B cell (primary cell): ENCODE measurements around the gene HESX1. TPM values are rescaled to one million over a fixed set of nuclear protein-coding genes. Genes with fewer than 3 reads are reported as not detected.

ENCODE experiments used
- ATAC-seq: fragments of 200-7000 bp; cut with Tn5 transposase; one replicate; pipeline ENCODE4 v1.10.0; 2021; ENCODE audit warnings: low read depth, mild to moderate bottlenecking, moderate number of reproducible peaks, moderate library complexity
- CTCF ChIA-PET: fragments of 350-600 bp; sonication (Branson Sonifier 250); formaldehyde crosslinking; loops from one replicate; lab custom pipeline; 2021; ENCODE audit warnings: antibody characterized with exemption, inconsistent platforms; lab: Charles Lee
- POLR2A ChIA-PET: fragments of 350-600 bp; sonication (Branson Sonifier 250); formaldehyde crosslinking; loops from one replicate; lab custom pipeline; 2021; ENCODE audit warnings: antibody characterized with exemption; lab: Charles Lee
- DNase-seq: peaks from one replicate; pipeline ENCODE4 v3.0.0; 2013
- H2AFZ ChIP-seq: 2 replicates; pipeline ENCODE4 v1.6.1; 2012; ENCODE audit warnings: mild to moderate bottlenecking, low read depth, low read length; ENCODE audit not compliant: insufficient read depth, poor library complexity, severe bottlenecking
- H3K27ac ChIP-seq, 2 donors: 1 replicate in 1 of 2; 2 replicates in 1 of 2; pipeline ENCODE4 v1.5.1; 2012 to 2013; ENCODE audit warnings: low read length in 2 of 2, mild to moderate bottlenecking in 2 of 2, moderate library complexity in 1 of 2
- H3K27me3 ChIP-seq, 4 experiments: fragments of 200-600 bp in 1 of 4; sonication (generic) in 1 of 4; replicated peaks in 1 of 4; 1 replicate in 2 of 4; 2 replicates in 2 of 4; pipeline versions ENCODE4 v1.6.1 to v1.7.0; 2013 to 2016; ENCODE audit warnings: low read length in 3 of 4, mild to moderate bottlenecking in 2 of 4, mixed read lengths in 1 of 4, moderate library complexity in 1 of 4; ENCODE audit not compliant: insufficient read depth in 4 of 4, control insufficient read depth in 3 of 4; ENCODE audit errors: control extremely low read depth in 1 of 4
- H3K36me3 ChIP-seq, 2 experiments: replicated peaks in 1 of 2; 1 replicate in 1 of 2; 2 replicates in 1 of 2; pipeline versions ENCODE4 v1.6.1 to v1.7.1; 2013; ENCODE audit warnings: low read length in 1 of 2; ENCODE audit not compliant: insufficient read depth in 2 of 2, control insufficient read depth in 1 of 2; ENCODE audit errors: control extremely low read depth in 1 of 2, extremely low read depth in 1 of 2
- H3K4me1 ChIP-seq, 2 donors: fragments of 200-600 bp in 1 of 2; sonication (generic) in 1 of 2; 1 replicate in 1 of 2; 2 replicates in 1 of 2; pipeline versions ENCODE4 v1.5.1 to v1.6.1; 2013 to 2017; ENCODE audit warnings: low read length in 2 of 2; ENCODE audit not compliant: control insufficient read depth in 2 of 2, insufficient read depth in 2 of 2
- H3K4me2 ChIP-seq: replicated peaks from 2 replicates; pipeline ENCODE3; 2012; ENCODE audit warnings: mild to moderate bottlenecking, low read depth, low read length; ENCODE audit not compliant: poor library complexity, severe bottlenecking
- H3K4me3 ChIP-seq, 5 experiments: fragments of 200-600 bp in 1 of 5; sonication (generic) in 1 of 5; 1 replicate in 3 of 5; 2 replicates in 2 of 5; pipeline versions ENCODE4 v1.5.1 to v1.7.0; 2011 to 2016; ENCODE audit warnings: low read length in 4 of 5, mild to moderate bottlenecking in 4 of 5, low read depth in 2 of 5, control low read depth in 1 of 5, moderate library complexity in 1 of 5; ENCODE audit not compliant: insufficient read depth in 1 of 5; ENCODE audit errors: control extremely low read depth in 1 of 5, extremely low read depth in 1 of 5
- H3K79me2 ChIP-seq: fragments of 200-600 bp; sonication (generic); one replicate; pipeline ENCODE4 v1.6.0; 2016; ENCODE audit warnings: low read length; ENCODE audit not compliant: control insufficient read depth, insufficient read depth
- H3K9ac ChIP-seq: fragments of 200-600 bp; sonication (generic); 2 replicates; pipeline ENCODE4 v1.6.1; 2017; ENCODE audit warnings: mild to moderate bottlenecking, low read length, moderate library complexity
- H3K9me3 ChIP-seq, 3 donors: one replicate each; pipeline versions ENCODE4 v1.6.1 to v1.7.1; 2013; ENCODE audit warnings: low read length in 2 of 3; ENCODE audit not compliant: control insufficient read depth in 2 of 3, insufficient read depth in 1 of 3; ENCODE audit errors: control extremely low read depth in 1 of 3
- H4K20me1 ChIP-seq: 2 replicates; pipeline ENCODE4 v1.6.0; 2012; ENCODE audit warnings: mild to moderate bottlenecking, low read length; ENCODE audit not compliant: insufficient read depth, control insufficient read depth, poor library complexity, severe bottlenecking
- H3K27ac Mint-ChIP-seq: one replicate; pipeline ENCODE4 v1.8.0; 2021; ENCODE audit warnings: mixed read lengths
- H3K27me3 Mint-ChIP-seq: one replicate; pipeline ENCODE4 v1.8.0; 2021; ENCODE audit warnings: mixed read lengths
- H3K4me1 Mint-ChIP-seq: one replicate; pipeline ENCODE4 v1.8.0; 2021; ENCODE audit warnings: mixed read lengths
- H3K4me3 Mint-ChIP-seq: one replicate; pipeline ENCODE4 v1.8.0; 2021; ENCODE audit warnings: mixed read lengths
- H3K9me3 Mint-ChIP-seq: one replicate; pipeline ENCODE4 v1.8.0; 2022; ENCODE audit warnings: mixed read lengths; ENCODE audit not compliant: insufficient read depth
- CTCF ChIP-seq: fragments of 200-600 bp; IDR thresholded peaks from one replicate; pipeline ENCODE4 v1.8.0; 2022; ENCODE audit warnings: antibody characterized with exemption, mild to moderate bottlenecking
- EZH2 ChIP-seq: IDR thresholded peaks from 2 replicates; pipeline ENCODE4 v1.6.1; 2012; ENCODE audit warnings: borderline replicate concordance, low read depth, mild to moderate bottlenecking, moderate library complexity, low read length; ENCODE audit not compliant: insufficient read depth, poor library complexity, severe bottlenecking
- WGBS: methylation state at CpG from one replicate; pipeline ENCODE4 v1.1.5; 2013; ENCODE audit warnings: missing lambda C conversion rate; ENCODE audit not compliant: insufficient coverage; 5-methylcytosine and 5-hydroxymethylcytosine counted together
- intact Hi-C: fragments of 100-400 bp; cut with micrococcal nuclease; formaldehyde crosslinking; loops from one replicate; pipeline ENCODE4 v1.10.0; 2022
- polyA plus RNA-seq: library from polyadenylated mRNA; depleted of rRNA; stranded (reverse); fragments of >200 nt; gene quantifications from 2 replicates; pipeline ENCODE4 v1.2.3, GENCODE V29; 2012
- total RNA-seq, 2 donors: library from RNA; stranded (reverse); fragments of 120-200 nt in 1 of 2; gene quantifications; 1 replicate in 1 of 2; 2 replicates in 1 of 2; pipeline versions ENCODE4 v1.2.3 to v1.2.4, GENCODE V29; 2013 to 2022

Gene HESX1
- total and polyA plus RNA-seq, 2 donors (not counting 1 experiment from before 2014, with no cell fraction given), result 0.39 to 2.1 TPM

- Mint-ChIP-seq H3K4me3 (peak overlapping the region; percentile 35), H3K27ac (no peak overlapping the region), H3K27me3 (peaks cover 41% of the 10 kb centered on the region), H3K4me1 (peaks cover 12% of the 10 kb centered on the region), H3K9me3 (no peaks in the 10 kb centered on the region)
- Histone ChIP-seq H2AFZ (no peak overlapping the region), H3K27me3 (peaks cover 0 to 43% (median 21%) of the 10 kb centered on the region in 4 experiments), H3K4me3 (no peak overlapping the region), H3K4me2 (no peak overlapping the region), H3K36me3 (no peaks in the 10 kb centered on the region), H3K9ac (no peak overlapping the region), H3K79me2 (no peaks in the 10 kb centered on the region), H3K9me3 (peaks cover 0 to 4% (median 0%) of the 10 kb centered on the region in 3 donors), H3K4me1 (peaks cover 16 to 24% of the 10 kb centered on the region in 2 donors), H4K20me1 (no peaks in the 10 kb centered on the region), H3K27ac (no peak overlapping the region)
- DNase-seq (no peak), ATAC-seq (no peak)
- intact Hi-C loops, result loop anchor here (10.0 kb wide), 1 partner anchor 836 kb away; the partner anchor contains the start of gene FLNB
- CTCF ChIA-PET, result interaction anchor here (0.6 to 2.6 kb wide), 18 partner anchors 9 to 464 kb away, joined by 3 to 13 read pairs (median 4); partner anchors contain the start of gene HESX1
- POLR2A ChIA-PET, result no interaction called here
- 20% methylated on average over 1 of the region's 3 CpGs for WGBS
- TF ChIP-seq EZH2, result no peak
- no peak for TF ChIP-seq CTCF
These were observed 30.7 kb downstream of the HESX1 start for GRCh38 chr3:57169108-57169507.

- peaks cover 0 to 50% (median 26%) of the 10 kb centered on the region in 4 experiments for H3K27me3 ChIP-seq
- DNase-seq, result no peak
These were observed 31.6 kb downstream of the HESX1 start for GRCh38 chr3:57168151-57168550.

More at GRCh38 chr3:57168151-57168550, 31.6 kb downstream of the HESX1 start:
- H3K36me3 ChIP-seq, result no peaks in the 10 kb centered on the region
- H3K27ac ChIP-seq, result no peak overlapping the region
- H2AFZ ChIP-seq, result no peak overlapping the region
- ChIA-PET CTCF (interaction anchor here (2.5 kb wide), 1 partner anchor 8 kb away, joined by 13 read pairs; no protein-coding TSS in a partner anchor), POLR2A (no interaction called here)
- H3K9me3 Mint-ChIP-seq, result no peaks in the 10 kb centered on the region
- peaks cover 13% of the 10 kb centered on the region for H3K4me1 Mint-ChIP-seq
- no peak overlapping the region for H3K9ac ChIP-seq
- TF ChIP-seq CTCF (no peak), EZH2 (no peak)
- peaks cover 46% of the 10 kb centered on the region for H3K27me3 Mint-ChIP-seq
- ATAC-seq, result no peak
- no peaks in the 10 kb centered on the region for H4K20me1 ChIP-seq
- H3K4me3 ChIP-seq, result no peak overlapping the region
- peaks cover 20 to 27% of the 10 kb centered on the region in 2 donors for H3K4me1 ChIP-seq
- H3K4me2 ChIP-seq, result no peak overlapping the region
- peak overlapping the region; percentile 16 for H3K4me3 Mint-ChIP-seq
- H3K9me3 ChIP-seq, result peaks cover 0 to 4% (median 0%) of the 10 kb centered on the region in 3 donors
- H3K79me2 ChIP-seq, result no peaks in the 10 kb centered on the region
- intact Hi-C loops, result loop anchor here (10.0 kb wide), 1 partner anchor 837 kb away; the partner anchor contains the start of gene FLNB
- 67% methylated on average over 1 of the region's 2 CpGs for WGBS
- no peak overlapping the region for H3K27ac Mint-ChIP-seq
